Bronchial epithelial cell (primary cell): Measurements from ENCODE around the gene CHURC1. TPM values are rescaled to one million over a fixed set of nuclear protein-coding genes. Genes with fewer than 3 reads are reported as not detected.
"Not testable (repeated sequence)": the region's sequence is repeated elsewhere in the genome, so short reads cannot be mapped to it uniquely, and the experiment has no call there.

Experiments
- DNase-seq: peaks from one replicate; pipeline ENCODE4 v3.0.0-alpha.2; 2010; ENCODE audit warnings: low read depth
- FAIRE-seq: peaks from 2 replicates; lab custom pipeline; 2011; peaks lifted over from hg19 to GRCh38; lab: Jason Lieb, UNC
- H3K27me3 ChIP-seq: 2 replicates; pipeline ENCODE4 v1.5.1; 2011; ENCODE audit warnings: low read length; ENCODE audit not compliant: control insufficient read depth, insufficient read depth
- H3K36me3 ChIP-seq: 2 replicates; pipeline ENCODE4 v1.5.1; 2011; ENCODE audit warnings: low read length; ENCODE audit not compliant: control insufficient read depth, insufficient read depth
- H3K4me3 ChIP-seq: 2 replicates; pipeline ENCODE4 v1.5.1; 2011; ENCODE audit warnings: mild to moderate bottlenecking, low read depth, low read length, control low read depth
- CTCF ChIP-seq: IDR thresholded peaks from 2 replicates; pipeline ENCODE4 v1.5.1; 2011; ENCODE audit warnings: mild to moderate bottlenecking, moderate library complexity, low read length, control low read depth, inconsistent platforms; ENCODE audit not compliant: insufficient read depth, severe bottlenecking
- total RNA-seq: library from RNA; depleted of rRNA; stranded (reverse); fragments of >200 nt; gene quantifications from 2 replicates; pipeline ENCODE4 v1.2.1, GENCODE V29; 2014

CHURC1 gene
- total RNA-seq, 1 donor from 2014 or later: 21.9 TPM

- Histone ChIP-seq H3K4me3 (no peak overlapping the region), H3K27me3 (no peaks in the 10 kb centered on the region), H3K36me3 (no peaks in the 10 kb centered on the region)
- TF ChIP-seq CTCF: no peak
- FAIRE-seq (no peak), DNase-seq (no peak)
Measured at GRCh38 chr14:64912261-64912660, 2.0 kb upstream of the CHURC1 start.

GRCh38 chr14:64913477-64913876 is 778 bp upstream of the CHURC1 start:
- not testable (repeated sequence) for H3K36me3 ChIP-seq, H3K4me3 ChIP-seq, DNase-seq, FAIRE-seq, H3K27me3 ChIP-seq

- Histone ChIP-seq H3K27me3 (no peaks in the 10 kb centered on the region), H3K36me3 (no peaks in the 10 kb centered on the region), H3K4me3 (peak overlapping the region; percentile 84)
- TF ChIP-seq CTCF: no peak
- DNase-seq (no peak), FAIRE-seq (no peak)
Measured at GRCh38 chr14:64915029-64915424, 772 bp downstream of the CHURC1 start.

GRCh38 chr14:64915797-64916196 is 1.5 kb downstream of the CHURC1 start:
- TF ChIP-seq CTCF: no peak
- DNase-seq: no peak
- no peak for FAIRE-seq
- Histone ChIP-seq H3K36me3 (no peaks in the 10 kb centered on the region), H3K4me3 (no peak overlapping the region), H3K27me3 (no peaks in the 10 kb centered on the region)

GRCh38 chr14:64918216-64918615 is 4.0 kb downstream of the CHURC1 start:
- FAIRE-seq: no peak

GRCh38 chr14:64919215-64919614 is 5.0 kb downstream of the CHURC1 start:
- no peak for FAIRE-seq
- no peak for TF ChIP-seq CTCF
- Histone ChIP-seq H3K36me3 (no peaks in the 10 kb centered on the region), H3K4me3 (no peak overlapping the region), H3K27me3 (no peaks in the 10 kb centered on the region)
- no peak for DNase-seq

More at GRCh38 chr14:64918216-64918615, 4.0 kb downstream of the CHURC1 start:
- no peak for TF ChIP-seq CTCF
- no peak for DNase-seq
- no peaks in the 10 kb centered on the region for H3K36me3 ChIP-seq
- H3K27me3 ChIP-seq: no peaks in the 10 kb centered on the region
- no peak overlapping the region for H3K4me3 ChIP-seq
